GM10266 (cell line): ENCODE data around the gene CAMK2D.

Experiments
- DNase-seq: peaks from one replicate; pipeline ENCODE4 v3.0.0; 2012; ENCODE audit errors: extremely low spot score
- TF ChIP-seq, protein P1 (sequence below): IDR thresholded peaks from 2 replicates; pipeline ENCODE4 v1.5.1; 2012; ENCODE audit warnings: mild to moderate bottlenecking, low read depth; ENCODE audit not compliant: control insufficient read depth, insufficient read depth; ENCODE audit errors: missing control alignments

CAMK2D gene

DNA sequence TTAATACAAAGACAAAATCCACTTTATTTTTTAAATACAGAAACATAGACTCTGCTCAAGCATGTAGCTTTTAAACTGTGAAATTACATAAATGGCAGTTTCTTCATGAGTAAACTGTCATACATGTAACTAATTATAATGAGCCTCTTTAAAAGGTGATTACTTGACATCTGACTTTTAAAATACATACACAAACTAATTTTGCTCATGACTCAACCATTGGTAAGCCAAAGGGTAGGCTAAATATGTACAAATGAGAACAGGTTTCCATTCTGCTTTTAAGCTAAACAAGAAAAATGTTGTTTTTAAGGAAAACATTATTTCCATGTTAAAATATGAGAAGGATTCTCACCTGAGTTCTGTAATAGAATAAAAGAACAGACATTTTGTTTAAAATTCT, 27.9 kb downstream of the CAMK2D start:
- DNase-seq, result no peak
- TF ChIP-seq, protein P1, sequence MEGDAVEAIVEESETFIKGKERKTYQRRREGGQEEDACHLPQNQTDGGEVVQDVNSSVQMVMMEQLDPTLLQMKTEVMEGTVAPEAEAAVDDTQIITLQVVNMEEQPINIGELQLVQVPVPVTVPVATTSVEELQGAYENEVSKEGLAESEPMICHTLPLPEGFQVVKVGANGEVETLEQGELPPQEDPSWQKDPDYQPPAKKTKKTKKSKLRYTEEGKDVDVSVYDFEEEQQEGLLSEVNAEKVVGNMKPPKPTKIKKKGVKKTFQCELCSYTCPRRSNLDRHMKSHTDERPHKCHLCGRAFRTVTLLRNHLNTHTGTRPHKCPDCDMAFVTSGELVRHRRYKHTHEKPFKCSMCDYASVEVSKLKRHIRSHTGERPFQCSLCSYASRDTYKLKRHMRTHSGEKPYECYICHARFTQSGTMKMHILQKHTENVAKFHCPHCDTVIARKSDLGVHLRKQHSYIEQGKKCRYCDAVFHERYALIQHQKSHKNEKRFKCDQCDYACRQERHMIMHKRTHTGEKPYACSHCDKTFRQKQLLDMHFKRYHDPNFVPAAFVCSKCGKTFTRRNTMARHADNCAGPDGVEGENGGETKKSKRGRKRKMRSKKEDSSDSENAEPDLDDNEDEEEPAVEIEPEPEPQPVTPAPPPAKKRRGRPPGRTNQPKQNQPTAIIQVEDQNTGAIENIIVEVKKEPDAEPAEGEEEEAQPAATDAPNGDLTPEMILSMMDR, result no peak

DNA sequence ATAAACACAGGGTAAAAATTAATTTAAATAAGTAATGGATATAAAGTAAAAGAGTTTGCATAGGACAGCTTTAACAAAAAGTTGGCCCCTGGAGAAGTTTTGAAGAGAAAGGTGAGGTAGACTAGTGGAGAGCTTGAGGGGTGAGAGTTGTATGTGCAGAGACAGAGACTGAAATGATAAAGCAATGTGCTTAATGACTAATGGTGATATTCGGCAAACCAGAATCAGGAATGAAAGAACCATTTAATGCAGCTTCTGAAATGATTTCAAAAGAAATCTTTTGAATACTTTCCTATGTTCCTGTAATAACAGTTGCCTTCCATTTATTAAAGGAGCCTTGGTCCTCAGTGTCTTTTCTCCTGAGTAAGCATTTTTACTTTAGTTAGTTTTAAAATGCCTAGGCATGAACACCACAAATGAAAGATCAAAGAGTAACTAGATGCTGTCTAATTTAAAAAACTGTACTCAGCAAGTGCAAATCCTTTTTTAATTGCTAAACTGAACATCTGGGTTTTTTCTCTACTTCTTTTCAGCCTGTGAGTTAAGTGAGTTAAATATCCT, 28.5 kb downstream of the CAMK2D start:
- TF ChIP-seq, protein P1, result no peak
- no peak for DNase-seq

DNA sequence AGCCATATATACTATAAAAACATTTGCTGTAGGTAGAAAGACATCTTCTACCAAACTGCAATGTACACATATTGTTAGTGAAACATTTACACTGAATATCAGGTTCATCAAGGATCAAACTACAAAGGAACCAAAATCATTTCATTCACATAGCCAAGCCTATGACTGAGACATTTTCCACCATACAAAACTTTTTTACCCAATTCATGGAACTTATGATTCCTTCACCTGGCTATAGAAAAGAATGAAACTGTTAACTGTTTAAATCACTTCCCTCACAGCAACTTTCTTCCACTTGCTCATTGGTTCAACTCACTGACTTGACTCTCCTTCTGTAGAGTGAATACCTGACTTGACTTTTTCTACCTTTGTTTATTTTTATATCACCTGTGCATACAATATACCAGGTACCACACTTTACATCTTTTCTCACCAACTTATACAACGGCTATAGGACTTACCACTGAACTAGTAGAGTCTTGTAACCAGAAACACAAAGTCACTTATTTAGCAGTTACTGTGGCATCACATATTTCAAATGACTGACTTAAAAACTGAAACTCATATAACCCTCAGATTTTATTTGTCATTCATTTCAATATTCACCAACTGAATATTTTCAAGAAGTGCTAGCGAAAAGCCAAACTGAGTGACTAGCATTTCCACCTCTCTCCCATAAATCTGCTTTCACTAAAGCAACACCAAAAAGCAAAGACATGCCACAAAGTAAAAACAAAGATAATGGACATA, 30.9 kb downstream of the CAMK2D start:
- no peak for DNase-seq
- TF ChIP-seq, protein P1, result no peak

DNA sequence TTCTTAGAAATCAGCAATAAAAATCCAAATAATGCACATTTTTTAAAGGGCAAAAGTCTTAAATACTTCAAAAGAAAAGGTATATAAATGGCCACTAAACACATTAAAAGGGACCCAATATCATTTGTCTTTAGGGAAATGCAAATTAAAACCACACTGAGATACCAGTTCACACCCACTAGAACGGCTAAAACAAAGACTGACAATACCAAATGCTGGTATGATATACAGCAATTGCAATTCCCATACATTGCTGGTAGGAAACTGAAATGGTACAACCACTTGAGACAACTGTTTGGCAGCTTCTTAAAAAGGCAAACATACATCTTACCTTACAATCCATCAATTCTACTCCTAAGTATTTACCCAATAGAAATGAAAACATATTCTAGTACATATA, 33.7 kb downstream of the CAMK2D start:
- TF ChIP-seq, protein P1, result no peak
- no peak for DNase-seq

DNA sequence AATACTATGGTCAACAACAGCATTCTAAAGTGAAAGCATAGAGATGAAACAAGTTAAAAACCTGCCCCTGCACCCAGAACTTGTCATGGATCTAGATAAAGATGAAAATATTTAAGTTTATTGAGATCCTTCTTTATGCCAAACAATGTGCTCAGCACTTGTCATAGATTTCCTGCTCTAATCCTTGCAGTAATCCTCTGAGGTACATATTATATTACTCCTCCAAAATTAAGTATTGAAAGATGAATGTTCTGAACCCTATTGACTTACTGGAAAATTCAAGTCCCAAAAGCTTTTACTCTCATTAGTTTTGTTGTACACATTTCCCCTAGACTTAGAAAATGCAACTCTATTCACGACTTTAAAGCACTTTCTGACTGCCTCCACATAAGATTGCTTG, 35.6 kb downstream of the CAMK2D start:
- no peak for DNase-seq
- TF ChIP-seq, protein P1, result no peak

DNA sequence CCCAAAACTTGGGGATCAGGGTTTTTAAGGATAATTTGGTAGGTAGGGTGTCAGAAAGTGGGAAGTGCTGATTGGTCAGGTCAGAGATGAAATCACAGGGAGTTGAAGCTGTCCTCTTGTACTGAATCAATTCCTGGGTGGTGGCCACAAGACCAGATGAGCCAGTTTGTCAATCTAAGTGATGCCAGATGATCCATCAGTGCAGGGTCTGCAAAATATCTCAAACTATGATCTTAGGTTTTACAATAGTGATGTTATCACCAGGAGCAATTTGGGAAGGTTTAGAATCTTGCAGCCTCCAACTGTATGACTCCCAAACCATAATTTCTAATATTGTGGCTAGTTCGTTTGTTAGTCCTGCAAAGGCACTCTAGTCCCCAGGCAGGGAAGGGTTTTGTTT, 43.3 kb downstream of the CAMK2D start:
- TF ChIP-seq, protein P1, result no peak
- DNase-seq, result no peak
